Measurements from ENCODE around the gene CENPX. TPM values are rescaled to one million over a fixed set of nuclear protein-coding genes. Genes with fewer than 3 reads are reported as not detected.

Gene CENPX
- total and polyA plus RNA-seq, 2 of the 13 experiments (the other 11 are each of a cell fraction or from before 2014, with no cell fraction given): 92.7 to 170 TPM

DNA sequence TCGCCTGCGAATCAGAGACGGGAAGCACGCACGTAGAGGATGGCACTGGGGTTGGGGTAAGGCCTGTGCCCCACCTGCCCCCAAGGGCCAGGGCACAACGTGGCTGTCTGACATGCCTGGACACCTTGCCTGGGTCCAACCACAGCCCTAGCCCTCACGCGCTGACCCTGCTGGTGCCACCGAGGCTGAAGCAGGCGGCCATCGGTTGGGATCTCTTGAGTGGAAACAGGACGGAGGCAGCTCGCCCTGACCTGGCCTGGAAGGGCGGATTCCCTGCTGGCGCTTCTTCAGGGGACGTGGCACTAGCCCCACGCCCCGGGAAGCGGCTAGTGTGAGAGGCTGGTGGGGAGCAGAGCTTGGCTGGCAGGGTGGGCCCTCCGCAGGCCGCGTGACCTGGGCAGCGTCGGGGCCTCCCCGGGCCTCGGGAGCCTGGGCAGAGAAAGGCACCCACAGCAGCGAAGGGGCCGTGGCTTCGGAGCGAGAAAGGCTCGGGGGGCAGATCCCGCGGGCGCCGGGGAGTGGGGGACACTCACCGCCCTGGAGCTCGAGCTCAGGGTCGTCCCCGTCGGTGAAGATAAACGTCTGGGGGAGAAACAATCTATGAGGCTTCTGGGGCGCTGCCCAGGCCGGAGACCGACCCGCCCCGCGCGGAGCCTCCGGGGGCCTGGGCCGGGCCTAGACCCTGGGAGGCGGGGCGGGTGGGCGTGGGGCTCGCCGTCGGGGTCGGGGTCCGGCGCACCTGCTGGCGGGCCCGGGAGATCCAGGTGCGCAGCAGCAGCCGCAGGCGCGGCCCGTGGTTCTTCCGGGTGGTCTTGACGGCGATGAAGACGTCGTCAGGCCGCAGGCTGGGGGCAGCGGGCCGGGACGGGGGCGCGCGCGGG lies 28.3 kb upstream of the CENPX start (continued):
- no peak for TF ChIP-seq ARID4A (CRISPR knock-in tag; IDR thresholded peaks at IDR 0.05; ENCODE audit: borderline replicate concordance)
- TF ChIP-seq MED1 (CRISPR knock-in tag; IDR thresholded peaks at IDR 0.05): no peak
- TF ChIP-seq KDM3A (CRISPR knock-in tag; IDR thresholded peaks at IDR 0.05; ENCODE audit: low read depth): no peak
- TF ChIP-seq HNRNPUL1 (IDR thresholded peaks at IDR 0.05; ENCODE audit: low read depth, low read length): no peak
- no peak for TF ChIP-seq KDM5A (IDR thresholded peaks at IDR 0.05; ENCODE audit: borderline replicate concordance, low read length)
- TF ChIP-seq FOXM1 (CRISPR knock-in tag; IDR thresholded peaks at IDR 0.05): no peak
- TF ChIP-seq NAIF1 (CRISPR knock-in tag; IDR thresholded peaks at IDR 0.05; ENCODE audit: borderline replicate concordance): no peak
- TF ChIP-seq ZNF670 (CRISPR knock-in tag; IDR thresholded peaks at IDR 0.05; ENCODE audit: borderline replicate concordance): 0 out of 2 replicates have a peak, but pooled peaks have one; percentile 22
- TF ChIP-seq HNF4A (CRISPR knock-in tag; IDR thresholded peaks at IDR 0.05): no peak

Measured in HepG2 (cell line).